GM21447 (cell line): ENCODE measurements around the gene CFAP46.
"Not testable (repeated sequence)": the region's sequence is repeated elsewhere in the genome, so short reads cannot be mapped to it uniquely, and the experiment has no call there.

ENCODE experiments used
- ATAC-seq: cut with Tn5 transposase; IDR thresholded peaks from one replicate; pipeline ENCODE4 v1.9.1; 2021; ENCODE audit not compliant: unreplicated experiment

CFAP46 gene

GRCh38 chr10:132779549-132780294 is 162.6 kb downstream of the CFAP46 start:
- ATAC-seq: no peak

- no peak for ATAC-seq
Measured at GRCh38 chr10:132777441-132777840, 164.9 kb downstream of the CFAP46 start.

- no peak for ATAC-seq
Measured at GRCh38 chr10:132776821-132777220, 165.5 kb downstream of the CFAP46 start.

- ATAC-seq: no peak
Measured at GRCh38 chr10:132776186-132776585, 166.2 kb downstream of the CFAP46 start.

- ATAC-seq: no peak
Measured at GRCh38 chr10:132774902-132775863, 167.2 kb downstream of the CFAP46 start.

- no peak for ATAC-seq
Measured at GRCh38 chr10:132774181-132774901, 168.0 kb downstream of the CFAP46 start.

- not testable (repeated sequence) for ATAC-seq
Measured at GRCh38 chr10:132772816-132773215, 169.6 kb downstream of the CFAP46 start.

- ATAC-seq: no peak
Measured at GRCh38 chr10:132770061-132771021, 172.0 kb downstream of the CFAP46 start.

GRCh38 chr10:132768346-132769248 is 173.8 kb downstream of the CFAP46 start:
- ATAC-seq: no peak

- no peak for ATAC-seq
Measured at GRCh38 chr10:132766291-132766690, 176.1 kb downstream of the CFAP46 start.

- no peak for ATAC-seq
Measured at GRCh38 chr10:132765435-132765834, 176.9 kb downstream of the CFAP46 start.

GRCh38 chr10:132764108-132764507 is 178.3 kb downstream of the CFAP46 start:
- no peak for ATAC-seq

- no peak for ATAC-seq
Measured at GRCh38 chr10:132763545-132763944, 178.8 kb downstream of the CFAP46 start.

- no peak for ATAC-seq
Measured at GRCh38 chr10:132762267-132762666, 180.1 kb downstream of the CFAP46 start.

- no peak for ATAC-seq
Measured at GRCh38 chr10:132761395-132762060, 180.8 kb downstream of the CFAP46 start.

GRCh38 chr10:132758865-132759264 is 183.5 kb downstream of the CFAP46 start:
- no peak for ATAC-seq
